Liver (tissue), 9 donors: ENCODE results near the gene PCDHGB2. TPM values are rescaled to one million over a fixed set of nuclear protein-coding genes. Genes with fewer than 3 reads are reported as not detected.

Experiments used
- DNase-seq: peaks from one replicate; pipeline ENCODE4 v3.0.0-alpha.2; 2017; ENCODE audit warnings: low spot score
- H3K27ac ChIP-seq, 2 donors: one replicate each; pipeline ENCODE4 v1.7.0; 2013; ENCODE audit warnings: inconsistent platforms in 2 of 2, low read length in 2 of 2, control low read depth in 1 of 2, low read depth in 1 of 2, mild to moderate bottlenecking in 1 of 2
- H3K27me3 ChIP-seq, 4 donors: one replicate each; pipeline versions ENCODE4 v1.6.1 to v1.7.0; 2013; ENCODE audit warnings: low read length in 3 of 4, inconsistent platforms in 1 of 4, mild to moderate bottlenecking in 1 of 4, moderate library complexity in 1 of 4; ENCODE audit not compliant: control insufficient read depth in 4 of 4, insufficient read depth in 4 of 4
- H3K36me3 ChIP-seq, 4 donors: one replicate each; pipeline versions ENCODE4 v1.6.1 to v1.7.0; 2013; ENCODE audit warnings: low read length in 3 of 4, mild to moderate bottlenecking in 3 of 4, low read depth in 1 of 4, moderate library complexity in 1 of 4; ENCODE audit not compliant: control insufficient read depth in 4 of 4, insufficient read depth in 3 of 4
- H3K4me1 ChIP-seq, 4 donors: one replicate each; pipeline versions ENCODE4 v1.6.1 to v1.7.0; 2013; ENCODE audit warnings: low read length in 3 of 4, mild to moderate bottlenecking in 3 of 4, moderate library complexity in 1 of 4; ENCODE audit not compliant: control insufficient read depth in 4 of 4, insufficient read depth in 4 of 4
- H3K4me3 ChIP-seq, 3 donors: one replicate each; pipeline versions ENCODE4 v1.6.1 to v1.7.0; 2013; ENCODE audit warnings: low read length in 3 of 3, control low read depth in 1 of 3, low read depth in 1 of 3, mild to moderate bottlenecking in 1 of 3
- H3K9ac ChIP-seq, 2 donors: one replicate each; pipeline ENCODE4 v1.7.0; 2013; ENCODE audit warnings: low read length in 2 of 2, mild to moderate bottlenecking in 2 of 2, moderate library complexity in 2 of 2, control low read depth in 1 of 2, low read depth in 1 of 2
- H3K9me3 ChIP-seq, 4 donors: one replicate each; pipeline versions ENCODE4 v1.6.1 to v1.7.0; 2013; ENCODE audit warnings: low read length in 3 of 4; ENCODE audit not compliant: control insufficient read depth in 4 of 4
- ATF3 ChIP-seq: IDR thresholded peaks from 2 replicates; pipeline ENCODE4 v1.6.1; 2016; ENCODE audit warnings: antibody characterized with exemption
- CTCF ChIP-seq: fragments of 150-350 bp; IDR thresholded peaks from 2 replicates; pipeline ENCODE4 v1.5.1; 2017; ENCODE audit warnings: improper control_type of control experiment, low read depth, low read length; ENCODE audit not compliant: missing input control
- FOXA1 ChIP-seq: IDR thresholded peaks from 2 replicates; pipeline ENCODE4 v1.6.1; 2016; ENCODE audit warnings: antibody characterized with exemption
- FOXA2 ChIP-seq: IDR thresholded peaks from 2 replicates; pipeline ENCODE4 v1.6.1; 2016; ENCODE audit warnings: antibody characterized with exemption
- GABPA ChIP-seq, 2 donors: IDR thresholded peaks in 1 of 2; conservative IDR thresholded peaks in 1 of 2; 2 replicates each; pipeline ENCODE4 v1.6.1; 2016; ENCODE audit warnings: antibody characterized with exemption in 2 of 2, mild to moderate bottlenecking in 1 of 2, moderate library complexity in 1 of 2
- NR2F2 ChIP-seq: IDR thresholded peaks from 2 replicates; pipeline ENCODE4 v1.6.1; 2016; ENCODE audit warnings: antibody characterized with exemption
- RAD21 ChIP-seq, 2 donors: IDR thresholded peaks; 2 replicates each; pipeline ENCODE4 v1.6.1; 2016; ENCODE audit warnings: antibody characterized with exemption in 2 of 2, mild to moderate bottlenecking in 2 of 2
- RXRA ChIP-seq, 2 donors: IDR thresholded peaks; 2 replicates each; pipeline ENCODE4 v1.6.1; 2017 to 2018; ENCODE audit warnings: antibody characterized with exemption in 2 of 2, mild to moderate bottlenecking in 1 of 2
- SP1 ChIP-seq: IDR thresholded peaks from 2 replicates; pipeline ENCODE4 v1.6.1; 2018; ENCODE audit warnings: antibody characterized with exemption, mild to moderate bottlenecking
- TAF1 ChIP-seq: conservative IDR thresholded peaks from 2 replicates; pipeline ENCODE4 v1.6.1; 2016; ENCODE audit warnings: antibody characterized with exemption, mild to moderate bottlenecking
- YY1 ChIP-seq: IDR thresholded peaks from 2 replicates; pipeline ENCODE4 v1.6.1; 2016; ENCODE audit warnings: antibody characterized with exemption, mild to moderate bottlenecking
- ZBTB33 ChIP-seq: IDR thresholded peaks from 2 replicates; pipeline ENCODE4 v1.6.1; 2016; ENCODE audit warnings: antibody characterized with exemption
- WGBS: extraction: QIAGEN DNeasy Blood & Tissue Kit; methylation state at CpG from one replicate; pipeline ENCODE4 v1.1.7; 2013; 5-methylcytosine and 5-hydroxymethylcytosine counted together
- polyA plus RNA-seq, 2 donors: library from polyadenylated mRNA; stranded (reverse) in 1 of 2; unstranded in 1 of 2; fragments of 200-250 nt in 1 of 2; fragments of >200 nt in 1 of 2; fragmentation: Nextera tagmentation in 1 of 2; extraction: Ambion mirVana in 1 of 2; gene quantifications; one replicate each; pipeline versions ENCODE4 v1.2.1 to v1.2.3, GENCODE V29; 2013 to 2015
- total RNA-seq, 2 donors: library from RNA; depleted of rRNA; stranded (reverse); fragments of >200 nt; gene quantifications; one replicate each; pipeline ENCODE4 v1.2.3, GENCODE V29; 2014
- donor health status: healthy.
- donor health status: healthy.
- donor health status: healthy.
- donor health status: healthy.
- donor health status: healthy.

PCDHGB2 gene
- total and polyA plus RNA-seq, 4 donors = 0.28 to 1.0 (median 0.47) TPM; not detected in 1

GRCh38 chr5:141326088-141326854, 33.5 kb upstream of the PCDHGB2 start:
- DNase-seq = no peak
- TF ChIP-seq ZBTB33 (no peak), RAD21 (IDR thresholded peaks at IDR 0.05) (peak in 1 of 2 donors; percentile 13)
- Histone ChIP-seq H3K4me1 (peaks cover 0 to 1% (median 0%) of the 10 kb centered on the region in 4 donors), H3K9ac (no peak overlapping the region), H3K36me3 (peaks cover 0 to 2% (median 0%) of the 10 kb centered on the region in 4 donors), H3K4me3 (peak overlapping the region in 1 of 3 donors; percentile 30), H3K27ac (no peak overlapping the region), H3K9me3 (peaks cover 14 to 66% (median 37%) of the 10 kb centered on the region in 4 donors), H3K27me3 (peaks cover 0 to 6% (median 0%) of the 10 kb centered on the region in 4 donors)
- 20% methylated on average over 27 of the region's 27 CpGs for WGBS

- no peaks in the 10 kb centered on the region for H3K4me1 ChIP-seq
- peaks cover 0 to 6% (median 2%) of the 10 kb centered on the region in 4 donors for H3K27me3 ChIP-seq
- DNase-seq = no peak
- no peak overlapping the region for H3K9ac ChIP-seq
- peaks cover 22 to 76% (median 45%) of the 10 kb centered on the region in 4 donors for H3K9me3 ChIP-seq
- H3K27ac ChIP-seq = no peak overlapping the region
- TF ChIP-seq NR2F2 (no peak), GABPA (IDR thresholded peaks at IDR 0.05 in 1 of 2, conservative IDR thresholded peaks at IDR 0.05 in 1 of 2) (no peak), YY1 (no peak), CTCF (no peak), RXRA (IDR thresholded peaks at IDR 0.05) (no peak), TAF1 (no peak), ATF3 (no peak), FOXA1 (no peak), FOXA2 (no peak), SP1 (no peak)
- WGBS = 72% methylated on average over 8 of the region's 8 CpGs
- peak overlapping the region in 2 of 3 donors; percentile 14 to 33 for H3K4me3 ChIP-seq
- peaks cover 0 to 2% (median 0%) of the 10 kb centered on the region in 4 donors for H3K36me3 ChIP-seq
Measured at GRCh38 chr5:141328231-141328630, 31.6 kb upstream of the PCDHGB2 start.
